GM19025 (cell line): ENCODE data around the gene DNASE1L2.
"Not testable (repeated sequence)": the region's sequence is repeated elsewhere in the genome, so short reads cannot be mapped to it uniquely, and the experiment has no call there.

Experiments
- ATAC-seq: cut with Tn5 transposase; IDR thresholded peaks from one replicate; pipeline ENCODE4 v1.9.1; 2021; ENCODE audit warnings: mild to moderate bottlenecking, low read depth, moderate library complexity; ENCODE audit not compliant: unreplicated experiment

Gene DNASE1L2

DNA sequence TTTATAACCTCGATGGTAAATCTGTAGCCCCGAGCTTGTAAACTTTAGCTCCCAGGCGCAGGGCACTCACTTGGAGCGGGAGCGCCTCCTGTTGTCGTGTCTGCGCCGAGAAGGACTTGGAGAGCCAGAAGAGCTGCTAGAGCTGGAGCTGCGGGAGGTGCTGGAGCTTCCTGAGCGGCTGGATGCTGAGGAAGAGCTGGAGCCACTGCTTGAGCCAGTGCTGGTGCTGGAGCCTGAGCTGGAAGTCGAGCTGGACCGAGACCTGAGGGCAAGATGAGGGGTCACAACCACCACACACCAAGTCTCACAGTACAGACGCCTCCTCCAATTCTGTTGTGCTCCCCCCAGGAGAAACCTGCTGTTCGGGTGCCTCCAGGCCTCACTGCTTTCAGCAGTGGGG, 26.8 kb downstream of the DNASE1L2 start:
- not testable (repeated sequence) for ATAC-seq

DNA sequence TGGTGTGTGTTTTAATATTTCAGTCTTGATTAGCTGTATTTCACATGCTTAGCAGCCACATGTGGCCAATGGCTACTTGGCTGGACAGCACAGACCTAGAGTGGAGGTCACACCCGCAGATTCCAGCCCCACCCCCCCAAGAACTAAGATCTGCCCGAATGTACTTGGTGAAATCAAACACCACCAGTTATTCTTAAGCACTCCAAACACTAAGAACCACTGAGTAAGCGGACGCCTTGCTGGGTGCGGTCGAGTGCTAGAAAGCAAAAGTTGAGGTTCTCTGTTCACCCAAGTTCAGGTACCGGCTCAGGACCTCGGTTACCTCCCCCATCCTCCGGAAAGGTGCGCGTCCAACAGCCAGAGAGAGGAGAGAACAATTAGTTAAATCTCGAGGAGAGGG, 30.6 kb downstream of the DNASE1L2 start:
- not testable (repeated sequence) for ATAC-seq

- ATAC-seq = peak; percentile 51
Observed at GRCh38 chr16:2267505-2267912, 31.3 kb downstream of the DNASE1L2 start.

GRCh38 chr16:2267913-2268666, 31.8 kb downstream of the DNASE1L2 start, which contains the start of gene RNPS1:
RNPS1 (minus strand) TSS chr16:2268126; CDS start chr16:2264643, 3,483 bp downstream.
- ATAC-seq = peak; percentile 66

GRCh38 chr16:2270070-2270462, 33.8 kb downstream of the DNASE1L2 start:
- ATAC-seq = no peak

DNA sequence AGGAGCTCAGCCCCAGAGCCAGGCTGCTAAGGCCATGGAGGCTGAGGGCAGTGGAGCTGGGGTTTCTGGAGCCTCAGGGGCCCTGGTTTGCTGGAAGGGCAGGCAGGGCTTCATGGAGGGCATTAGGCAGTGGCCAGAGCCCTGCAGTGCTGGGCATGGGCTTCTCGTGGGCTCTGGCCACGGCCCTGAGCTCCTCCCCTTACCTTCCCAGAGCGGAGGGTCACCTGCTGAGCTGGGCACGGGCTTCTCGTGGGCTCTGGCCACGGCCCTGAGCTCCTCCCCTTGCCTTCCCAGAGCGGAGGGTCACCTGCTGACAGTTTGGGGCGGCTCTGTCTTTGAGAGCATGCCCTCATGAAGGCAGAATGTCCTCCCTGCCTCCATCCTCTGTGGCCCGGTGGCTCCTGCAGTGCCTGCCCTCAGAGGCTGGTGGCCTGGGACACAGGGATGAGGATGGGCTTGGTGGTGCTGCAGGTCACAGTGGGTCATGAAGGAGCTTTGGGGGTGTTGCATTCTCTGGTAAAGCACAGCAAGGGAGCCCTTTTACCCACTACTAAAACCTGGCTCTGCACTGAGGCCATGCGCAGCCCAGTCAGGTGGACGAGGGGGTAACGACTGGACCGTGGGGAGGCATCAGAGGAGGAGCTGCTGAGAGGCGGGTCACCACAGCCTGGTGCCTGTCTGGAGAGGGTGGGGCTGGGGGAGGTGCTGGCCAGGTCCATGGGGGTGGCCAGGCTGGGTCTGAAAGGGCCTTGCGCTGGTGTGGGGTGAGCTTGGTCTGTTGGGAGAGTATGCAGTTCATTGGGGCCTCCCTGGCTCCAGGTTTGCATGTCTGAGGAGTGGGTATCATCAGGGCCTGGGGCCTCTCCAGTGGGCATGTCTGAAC, 34.6 kb downstream of the DNASE1L2 start:
- no peak for ATAC-seq

DNA sequence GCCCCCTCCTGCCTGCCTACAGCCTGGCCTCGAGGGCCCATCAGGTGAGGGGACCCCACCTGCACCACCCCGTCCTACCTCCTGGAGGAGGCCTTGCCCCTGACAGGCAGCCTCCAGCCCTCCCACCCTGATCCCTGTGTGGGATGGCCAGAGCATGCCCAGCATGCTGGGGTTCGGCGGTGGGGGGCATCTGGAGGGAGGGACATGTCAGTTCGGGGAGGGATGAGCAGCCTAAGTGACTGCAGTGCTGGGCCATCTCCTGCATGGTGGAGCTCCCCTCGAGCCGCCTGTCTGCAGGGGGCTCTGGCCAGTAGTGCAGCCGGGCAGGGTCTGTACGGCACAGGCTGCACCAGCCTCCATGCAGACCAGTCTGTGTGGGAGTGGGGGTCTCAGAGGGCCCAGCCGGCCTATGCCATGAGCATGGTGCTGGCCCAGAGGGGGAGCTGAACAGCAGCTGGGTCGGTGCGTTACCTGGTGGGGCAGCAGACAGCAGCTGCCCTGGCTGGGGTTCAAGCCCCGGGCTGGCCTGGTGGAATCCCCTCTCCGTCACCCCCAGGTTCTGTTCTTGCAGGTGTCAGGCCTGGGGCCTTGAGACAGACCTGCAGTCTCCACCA, 35.7 kb downstream of the DNASE1L2 start:
- no peak for ATAC-seq

GRCh38 chr16:2273484-2273883, 37.2 kb downstream of the DNASE1L2 start:
- no peak for ATAC-seq

DNA sequence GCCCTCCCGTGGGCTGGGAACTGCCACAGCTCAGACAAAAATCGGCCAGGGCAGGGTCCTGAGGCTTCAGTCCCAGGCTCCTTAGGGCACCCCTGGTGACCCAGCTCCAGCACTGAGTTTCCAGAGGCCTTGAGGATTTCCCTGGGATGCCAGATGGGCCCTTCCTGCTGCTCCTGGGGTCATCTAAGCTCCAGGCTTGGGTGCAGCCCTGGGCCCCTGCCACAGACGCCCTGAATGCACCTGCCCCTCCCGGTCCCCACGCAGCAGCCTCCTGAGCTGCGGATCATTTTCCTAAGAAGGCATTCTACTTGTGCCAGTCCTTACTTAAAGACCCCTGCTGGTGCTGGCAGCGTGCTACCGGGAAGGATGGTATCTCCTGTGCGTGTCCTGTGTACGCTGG, 37.7 kb downstream of the DNASE1L2 start:
- no peak for ATAC-seq

DNA sequence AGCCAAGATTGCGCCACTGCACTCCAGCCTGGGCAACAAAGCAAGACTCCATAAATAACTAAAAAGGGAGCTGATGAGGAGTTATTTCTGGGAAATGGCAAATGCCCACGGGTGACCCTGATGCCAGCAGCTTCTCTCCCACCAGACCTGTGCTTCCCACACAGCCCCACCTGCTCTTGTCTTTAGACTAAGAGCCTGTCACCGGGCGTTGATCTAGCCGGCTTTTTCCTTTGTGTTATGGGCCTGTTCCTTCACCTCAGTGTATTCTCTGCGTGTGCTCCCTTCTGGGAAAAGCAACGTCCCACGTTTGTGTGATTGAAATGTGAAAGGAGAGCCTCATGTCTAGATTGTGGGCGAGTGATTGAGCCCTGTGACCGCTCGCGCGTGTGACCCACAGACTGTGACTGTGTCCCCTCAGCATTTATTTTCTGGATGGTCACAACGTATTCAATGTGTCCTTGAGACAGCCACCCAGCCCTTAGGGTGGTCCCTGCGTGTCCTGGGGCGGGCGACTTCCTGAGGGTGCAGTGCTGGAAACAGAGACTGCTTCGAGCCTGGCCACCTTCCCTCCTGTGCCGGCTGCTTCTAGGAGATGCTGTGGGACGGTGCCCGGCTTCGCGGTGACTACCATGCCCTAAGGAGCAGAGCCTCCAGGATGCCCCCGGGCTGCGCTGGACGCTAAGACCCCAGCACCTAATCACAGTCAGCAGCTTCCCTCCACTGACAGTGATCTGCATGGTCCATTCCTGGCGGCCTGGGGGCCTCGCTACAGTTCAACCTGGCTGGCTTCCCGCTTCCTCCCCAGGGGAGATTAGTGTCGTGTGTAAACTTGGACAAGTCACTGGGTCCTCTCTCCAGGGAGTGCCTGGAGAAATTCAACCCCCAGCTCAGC, 39.5 kb downstream of the DNASE1L2 start:
- ATAC-seq = no peak

DNA sequence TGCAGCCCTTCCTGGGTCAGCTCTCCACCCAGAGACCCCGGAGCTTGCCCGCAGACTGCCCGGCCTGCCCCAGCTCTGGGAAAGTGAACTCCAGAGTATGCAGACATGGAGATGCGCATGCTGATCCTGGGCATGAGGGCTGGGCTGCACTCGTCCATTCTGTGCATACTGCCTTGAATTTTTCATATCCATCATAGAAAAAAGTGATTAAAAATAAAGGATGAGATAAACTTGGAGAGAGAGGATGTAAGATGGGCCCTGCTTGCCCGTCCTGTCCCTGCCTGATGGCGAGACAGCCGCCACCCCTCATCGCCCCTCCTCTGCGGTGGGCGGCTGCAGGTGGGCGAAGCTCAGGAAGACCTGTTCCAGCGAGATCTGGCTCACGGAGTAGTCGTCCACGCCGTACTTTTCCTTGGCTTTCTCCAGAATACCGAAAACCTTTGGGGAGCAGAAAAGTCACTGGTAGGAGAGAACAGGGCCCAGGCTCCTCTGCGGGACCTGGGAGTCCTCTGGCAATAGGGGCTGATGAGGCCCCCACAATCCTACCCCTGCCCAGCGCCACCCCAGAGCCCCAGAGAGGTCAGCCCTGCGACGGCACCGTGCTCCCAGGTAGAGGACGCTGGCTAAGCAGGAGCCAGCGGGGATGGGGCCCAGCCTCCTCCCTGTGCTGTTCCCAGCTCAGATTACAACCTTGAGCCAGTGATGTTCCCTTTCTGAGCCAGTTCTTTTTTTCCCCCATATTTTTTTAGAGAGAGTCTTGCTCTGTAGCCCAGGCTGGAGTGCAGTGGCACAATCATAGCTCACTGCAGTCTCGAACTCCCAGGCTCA, 40.3 kb downstream of the DNASE1L2 start:
- no peak for ATAC-seq

GRCh38 chr16:2277466-2278271, 41.4 kb downstream of the DNASE1L2 start:
- ATAC-seq = no peak

DNA sequence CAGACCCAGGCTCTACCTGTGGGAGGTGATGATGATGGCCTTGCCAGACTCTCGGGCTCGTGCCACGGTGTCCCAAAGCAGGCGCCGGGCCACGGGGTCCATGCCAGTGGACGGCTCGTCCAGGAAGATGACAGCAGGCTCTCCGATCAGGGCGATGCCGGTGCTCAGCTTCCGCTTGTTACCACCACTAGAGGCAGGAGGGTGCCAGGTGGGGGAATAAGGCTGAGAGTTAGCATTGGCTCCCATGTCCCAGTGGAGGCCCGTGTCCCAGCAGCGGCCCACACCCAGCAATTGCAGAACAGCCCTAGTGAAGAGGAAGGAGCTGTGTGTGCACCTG, 42.0 kb downstream of the DNASE1L2 start:
- ATAC-seq = no peak

GRCh38 chr16:2278956-2279800, 42.9 kb downstream of the DNASE1L2 start:
- no peak for ATAC-seq

GRCh38 chr16:2280461-2280860, 44.2 kb downstream of the DNASE1L2 start:
- ATAC-seq = no peak

GRCh38 chr16:2280981-2281542, 44.8 kb downstream of the DNASE1L2 start:
- ATAC-seq = no peak

- ATAC-seq = no peak
Observed at GRCh38 chr16:2282262-2282661, 46.0 kb downstream of the DNASE1L2 start.
